GM04503 (cell line): ENCODE data around the gene STK25.

Experiments
- DNase-seq: peaks from one replicate; pipeline ENCODE4 v3.0.0-alpha.2; 2012; ENCODE audit warnings: low read depth

The STK25 gene

GRCh38 chr2:241493092-241493491 lies 15.3 kb downstream of the STK25 start:
- no peak for DNase-seq

GRCh38 chr2:241492174-241492565 lies 16.2 kb downstream of the STK25 start:
- DNase-seq: no peak

- DNase-seq: no peak
Observed at GRCh38 chr2:241491549-241492173, 16.7 kb downstream of the STK25 start.

- DNase-seq: no peak
Observed at GRCh38 chr2:241490825-241491506, 17.4 kb downstream of the STK25 start.

- DNase-seq: no peak
Observed at GRCh38 chr2:241489733-241490680, 18.4 kb downstream of the STK25 start.

GRCh38 chr2:241489088-241489487 lies 19.3 kb downstream of the STK25 start:
- no peak for DNase-seq

DNA sequence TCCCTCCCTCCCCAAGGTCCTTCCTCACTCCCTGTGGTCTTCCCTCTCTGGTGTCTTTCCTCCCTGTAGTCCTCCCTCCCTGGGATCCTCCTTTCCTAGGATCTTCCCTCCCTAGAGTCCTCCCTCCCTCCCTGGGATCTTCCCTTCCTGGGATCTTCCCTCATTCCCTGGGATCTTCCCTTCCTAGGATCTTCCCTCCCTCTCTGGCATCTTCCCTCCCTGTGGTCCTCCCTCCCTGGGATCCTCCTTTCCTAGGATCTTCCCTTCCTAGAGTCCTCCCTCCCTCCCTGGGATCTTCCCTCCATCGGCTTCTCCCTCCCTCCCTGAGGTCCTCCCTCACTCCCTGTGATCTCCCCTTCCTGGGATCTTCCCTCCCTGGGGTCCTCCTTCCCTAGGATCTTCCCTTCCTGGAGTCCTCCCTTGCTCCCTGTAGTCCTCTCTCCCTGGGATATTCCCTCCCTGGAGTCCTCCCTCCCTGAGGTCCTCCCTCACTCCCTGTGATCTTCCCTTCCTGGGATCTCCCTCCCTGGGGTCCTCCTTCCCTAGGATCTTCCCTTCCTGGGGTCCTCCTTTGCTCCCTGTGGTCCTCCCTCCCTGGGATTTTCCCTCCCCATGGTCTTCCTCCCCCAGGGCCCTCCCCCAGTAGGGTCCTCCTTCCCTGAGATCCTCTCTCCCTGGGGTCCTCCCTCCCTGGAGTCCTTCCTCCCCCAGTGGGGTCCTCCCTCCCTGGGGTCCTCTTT lies 23.0 kb downstream of the STK25 start:
- no peak for DNase-seq

- DNase-seq: no peak
Observed at GRCh38 chr2:241483305-241483704, 25.1 kb downstream of the STK25 start.

GRCh38 chr2:241482126-241482955 lies 26.0 kb downstream of the STK25 start:
- DNase-seq: no peak

- no peak for DNase-seq
Observed at GRCh38 chr2:241481687-241482086, 26.7 kb downstream of the STK25 start.

- DNase-seq: no peak
Observed at GRCh38 chr2:241479026-241479898, 29.1 kb downstream of the STK25 start.

- no peak for DNase-seq
Observed at GRCh38 chr2:241478166-241478565, 30.2 kb downstream of the STK25 start.

- DNase-seq: no peak
Observed at GRCh38 chr2:241475267-241475666, 33.1 kb downstream of the STK25 start.

- no peak for DNase-seq
Observed at GRCh38 chr2:241473399-241473798, 35.0 kb downstream of the STK25 start.

DNA sequence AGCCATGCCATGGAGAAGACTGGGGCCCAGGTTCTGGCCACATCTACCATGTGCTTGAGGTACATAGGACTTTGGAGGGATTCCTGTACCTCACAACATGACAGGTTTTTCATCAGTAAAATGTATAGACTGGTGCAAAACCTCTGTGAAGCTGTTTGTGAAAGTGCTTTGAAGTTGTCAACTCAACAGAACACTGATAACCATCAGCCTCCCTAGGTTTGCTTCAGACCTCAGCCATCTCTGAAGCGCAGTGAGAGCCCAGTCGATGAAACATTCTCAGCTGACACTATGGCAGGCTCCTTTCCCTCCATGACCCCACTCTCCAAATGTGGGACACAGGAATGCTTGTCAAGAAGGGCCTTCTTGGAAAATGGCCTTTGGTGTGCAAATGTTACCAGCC lies 38.6 kb downstream of the STK25 start:
- DNase-seq: no peak

- no peak for DNase-seq
Observed at GRCh38 chr2:241468476-241468781, 40.0 kb downstream of the STK25 start.

- no peak for DNase-seq
Observed at GRCh38 chr2:241467777-241468475, 40.5 kb downstream of the STK25 start.

DNA sequence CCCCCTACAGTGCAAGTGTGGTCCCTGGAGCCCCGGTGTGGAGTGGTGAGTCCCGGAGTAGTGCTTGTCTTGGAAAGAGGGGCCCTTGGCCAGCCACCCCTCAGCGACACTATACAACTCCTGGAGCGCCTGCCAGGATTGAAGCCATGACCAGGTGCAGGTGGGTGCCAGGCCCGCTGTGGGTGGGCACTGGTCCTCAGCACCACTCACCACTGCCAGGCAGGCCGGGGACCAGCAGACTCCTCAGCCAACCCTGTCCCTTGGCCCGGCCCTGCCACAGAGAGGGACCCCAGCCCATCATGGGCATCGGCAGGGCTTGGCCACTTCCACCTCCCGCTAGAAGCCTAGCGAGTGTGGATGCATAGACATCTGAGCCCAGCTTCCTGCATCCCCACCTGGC lies 42.2 kb downstream of the STK25 start:
- no peak for DNase-seq

DNA sequence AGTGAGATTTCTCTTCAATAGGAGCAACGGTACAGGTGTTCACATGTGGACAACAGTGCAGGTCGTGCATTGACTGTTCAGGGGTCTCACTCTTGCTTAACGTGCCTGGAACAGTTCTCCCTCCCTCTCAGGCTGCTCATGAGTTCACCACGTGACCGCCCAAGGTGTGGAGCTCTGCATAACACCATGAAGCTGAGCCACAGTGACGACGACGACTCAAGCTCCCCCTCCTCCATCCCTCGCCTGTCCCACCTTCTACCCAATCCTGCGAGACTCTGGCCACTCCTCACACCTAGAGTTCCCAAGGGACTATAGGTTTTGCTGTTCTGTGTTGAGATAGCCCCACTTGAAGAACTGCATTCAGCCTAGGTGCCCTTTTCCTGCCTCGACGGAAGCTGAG lies 42.8 kb downstream of the STK25 start:
- DNase-seq: no peak
